ENCODE results near the gene DYRK1B.
"Not testable (repeated sequence)": the region's sequence is repeated elsewhere in the genome, so short reads cannot be mapped to it uniquely, and the experiment has no call there.

DNA sequence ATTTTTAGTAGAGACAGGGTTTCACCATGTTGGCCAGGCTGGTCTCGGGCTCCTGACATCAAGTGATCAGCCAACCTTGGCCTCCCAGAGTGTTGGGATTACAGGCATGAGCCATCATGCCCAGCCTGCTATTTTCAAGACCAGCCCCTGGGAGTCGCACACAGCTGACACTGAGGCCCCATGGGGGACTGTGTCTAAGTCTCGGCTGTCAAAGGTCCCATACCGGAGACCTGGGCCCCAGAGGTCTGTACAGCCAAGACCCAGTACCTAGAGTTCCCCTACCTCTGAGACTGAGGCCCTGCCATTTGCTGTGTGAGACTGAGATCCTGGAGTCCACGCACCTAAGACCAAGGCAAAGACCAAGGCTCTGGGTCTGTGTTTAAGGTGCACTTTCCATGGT lies 46.3 kb upstream of the DYRK1B start:
- TF ChIP-seq, protein P1, sequence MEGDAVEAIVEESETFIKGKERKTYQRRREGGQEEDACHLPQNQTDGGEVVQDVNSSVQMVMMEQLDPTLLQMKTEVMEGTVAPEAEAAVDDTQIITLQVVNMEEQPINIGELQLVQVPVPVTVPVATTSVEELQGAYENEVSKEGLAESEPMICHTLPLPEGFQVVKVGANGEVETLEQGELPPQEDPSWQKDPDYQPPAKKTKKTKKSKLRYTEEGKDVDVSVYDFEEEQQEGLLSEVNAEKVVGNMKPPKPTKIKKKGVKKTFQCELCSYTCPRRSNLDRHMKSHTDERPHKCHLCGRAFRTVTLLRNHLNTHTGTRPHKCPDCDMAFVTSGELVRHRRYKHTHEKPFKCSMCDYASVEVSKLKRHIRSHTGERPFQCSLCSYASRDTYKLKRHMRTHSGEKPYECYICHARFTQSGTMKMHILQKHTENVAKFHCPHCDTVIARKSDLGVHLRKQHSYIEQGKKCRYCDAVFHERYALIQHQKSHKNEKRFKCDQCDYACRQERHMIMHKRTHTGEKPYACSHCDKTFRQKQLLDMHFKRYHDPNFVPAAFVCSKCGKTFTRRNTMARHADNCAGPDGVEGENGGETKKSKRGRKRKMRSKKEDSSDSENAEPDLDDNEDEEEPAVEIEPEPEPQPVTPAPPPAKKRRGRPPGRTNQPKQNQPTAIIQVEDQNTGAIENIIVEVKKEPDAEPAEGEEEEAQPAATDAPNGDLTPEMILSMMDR (IDR thresholded peaks at IDR 0.05; ENCODE audit: low read depth, low read length), result not testable (repeated sequence)
- TF ChIP-seq POLR2A (IDR thresholded peaks at IDR 0.05; ENCODE audit: extremely low read depth, insufficient read length), result not testable (repeated sequence)

Data from NB4 (cell line).